ENCODE data around the gene JOSD2.
A peak's percentile ranks its signal among the peaks of the same experiment; 100 is the strongest.

The JOSD2 gene, protein sequence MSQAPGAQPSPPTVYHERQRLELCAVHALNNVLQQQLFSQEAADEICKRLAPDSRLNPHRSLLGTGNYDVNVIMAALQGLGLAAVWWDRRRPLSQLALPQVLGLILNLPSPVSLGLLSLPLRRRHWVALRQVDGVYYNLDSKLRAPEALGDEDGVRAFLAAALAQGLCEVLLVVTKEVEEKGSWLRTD

DNA sequence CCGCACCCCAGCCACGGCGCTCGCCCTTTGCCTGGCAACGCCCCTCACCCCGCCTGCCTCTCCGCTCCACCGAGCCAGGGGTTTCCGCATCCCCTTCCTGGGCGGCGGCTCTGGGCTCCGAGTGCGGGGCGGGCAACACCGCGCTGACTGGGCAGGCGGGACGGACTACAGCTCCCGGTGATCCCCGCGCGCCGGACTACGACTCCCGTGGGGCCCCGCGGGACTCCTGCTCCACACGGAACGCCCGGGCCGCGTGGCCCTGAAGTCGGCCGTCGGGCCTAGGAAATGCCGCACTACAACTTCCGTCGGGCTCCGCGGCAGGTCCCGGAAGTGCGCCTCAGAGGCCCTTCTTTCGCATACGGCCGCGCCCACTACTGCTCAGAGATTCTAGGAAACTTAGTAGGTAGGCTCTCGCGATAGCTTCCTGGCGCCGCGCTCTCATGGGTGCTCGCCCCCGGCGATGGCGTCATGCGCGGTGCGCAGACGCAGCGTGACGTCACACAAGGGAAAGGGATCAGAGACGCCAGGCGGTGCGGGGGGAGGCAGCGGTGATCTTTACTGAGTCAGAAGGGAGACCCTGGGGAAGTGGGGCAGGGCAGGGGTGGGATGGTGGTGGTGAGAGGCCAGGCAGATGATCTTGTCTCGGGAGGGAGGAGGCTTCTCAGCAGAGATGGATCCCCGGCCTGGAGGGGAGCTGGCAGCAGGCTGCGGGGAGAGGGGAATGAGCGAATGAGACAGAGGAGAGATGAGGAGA is at the start of gene JOSD2:
Gene JOSD2 (minus strand): TSS at position 123 of the 754 bp plus-strand sequence. CDS start 760 bp downstream, outside the sequence.
- peak; percentile 99 for DNase-seq

DNA sequence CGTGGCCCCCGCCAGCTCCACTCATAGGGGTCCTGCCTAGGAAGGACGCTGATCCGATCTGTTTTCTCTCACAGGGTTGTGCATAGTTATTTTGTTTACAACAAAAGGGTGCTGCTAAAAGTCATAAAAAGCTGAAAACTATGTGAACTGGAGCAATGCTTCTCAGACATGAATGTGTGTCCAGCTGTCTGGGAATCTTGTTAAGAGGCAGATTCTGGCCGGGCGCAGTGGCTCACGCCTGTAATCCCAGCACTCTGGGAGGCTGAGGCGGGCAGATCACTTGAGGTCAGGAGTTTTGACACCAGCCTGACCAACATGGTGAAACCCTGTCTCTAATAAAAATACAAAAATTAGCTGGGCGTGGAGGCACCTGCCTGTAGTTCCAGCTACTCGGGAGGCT is 48.6 kb upstream of the JOSD2 start:
- no peak for DNase-seq

DNA sequence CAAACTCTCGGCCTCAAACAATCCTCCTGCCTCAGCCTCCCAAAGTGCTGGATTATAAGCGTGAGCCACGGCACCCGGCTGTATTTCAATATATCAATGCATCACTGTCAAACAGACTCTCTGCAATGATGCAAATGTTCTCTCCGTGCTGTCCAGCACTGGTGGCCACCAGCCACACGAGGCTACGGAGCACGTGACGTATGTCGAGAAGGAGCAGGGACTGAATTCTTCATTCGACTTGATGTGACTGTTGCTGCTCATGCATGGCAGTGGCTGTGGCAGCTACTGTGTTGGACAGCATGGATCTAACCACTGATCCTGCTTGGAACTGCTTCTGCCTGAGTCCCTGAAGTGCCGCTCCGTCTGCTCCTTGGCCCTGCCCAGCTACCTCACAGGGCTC is 47.5 kb upstream of the JOSD2 start:
- no peak for DNase-seq

DNA sequence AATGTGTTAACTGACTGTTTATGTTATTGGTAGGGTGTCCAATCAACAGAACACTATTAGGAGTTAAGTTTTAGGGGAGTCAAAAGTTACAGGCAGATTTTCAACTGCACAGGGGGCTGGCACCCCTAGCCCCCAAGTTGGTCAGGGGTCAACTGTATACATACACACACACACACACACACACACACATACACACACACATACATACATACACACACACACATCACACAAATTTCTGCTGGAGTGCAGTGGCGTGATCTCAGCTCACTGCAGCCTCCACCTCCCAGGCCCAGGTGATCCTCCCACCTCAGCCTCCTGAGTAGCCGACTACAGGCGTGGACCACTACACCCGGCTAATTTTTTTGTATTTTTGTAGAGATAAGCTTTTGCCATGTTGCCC is 47.0 kb upstream of the JOSD2 start:
- DNase-seq = no peak

DNA sequence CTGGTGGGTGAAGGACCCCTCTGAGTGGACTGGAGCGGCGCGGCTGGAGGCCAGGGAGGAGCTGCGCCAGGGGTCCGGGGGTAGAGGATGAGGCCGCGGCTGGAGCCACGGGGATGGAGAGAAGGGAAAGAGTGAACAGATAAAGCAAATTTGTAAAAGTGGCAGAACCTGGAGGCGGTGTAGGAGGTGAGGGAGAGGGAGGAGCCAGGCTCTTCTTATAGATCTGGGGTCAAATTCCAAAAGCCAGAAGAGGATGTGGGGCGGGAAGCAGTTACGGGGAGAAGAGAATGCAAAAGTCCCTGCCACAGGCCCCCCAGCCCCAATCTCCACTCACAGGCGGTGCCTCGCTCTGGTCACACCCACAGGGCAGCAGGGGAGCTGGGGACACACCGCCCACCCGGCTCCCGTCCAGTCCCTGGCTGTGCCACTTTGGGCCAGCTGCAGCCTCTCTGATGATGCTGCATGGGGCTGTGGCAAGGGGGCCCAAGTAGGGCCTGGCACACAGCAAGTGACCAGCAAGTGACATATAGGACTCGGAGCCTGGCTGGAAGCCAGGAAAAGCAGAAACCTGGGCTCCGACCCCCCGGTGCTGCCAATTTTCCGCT is 46.1 kb upstream of the JOSD2 start:
- DNase-seq = no peak

DNA sequence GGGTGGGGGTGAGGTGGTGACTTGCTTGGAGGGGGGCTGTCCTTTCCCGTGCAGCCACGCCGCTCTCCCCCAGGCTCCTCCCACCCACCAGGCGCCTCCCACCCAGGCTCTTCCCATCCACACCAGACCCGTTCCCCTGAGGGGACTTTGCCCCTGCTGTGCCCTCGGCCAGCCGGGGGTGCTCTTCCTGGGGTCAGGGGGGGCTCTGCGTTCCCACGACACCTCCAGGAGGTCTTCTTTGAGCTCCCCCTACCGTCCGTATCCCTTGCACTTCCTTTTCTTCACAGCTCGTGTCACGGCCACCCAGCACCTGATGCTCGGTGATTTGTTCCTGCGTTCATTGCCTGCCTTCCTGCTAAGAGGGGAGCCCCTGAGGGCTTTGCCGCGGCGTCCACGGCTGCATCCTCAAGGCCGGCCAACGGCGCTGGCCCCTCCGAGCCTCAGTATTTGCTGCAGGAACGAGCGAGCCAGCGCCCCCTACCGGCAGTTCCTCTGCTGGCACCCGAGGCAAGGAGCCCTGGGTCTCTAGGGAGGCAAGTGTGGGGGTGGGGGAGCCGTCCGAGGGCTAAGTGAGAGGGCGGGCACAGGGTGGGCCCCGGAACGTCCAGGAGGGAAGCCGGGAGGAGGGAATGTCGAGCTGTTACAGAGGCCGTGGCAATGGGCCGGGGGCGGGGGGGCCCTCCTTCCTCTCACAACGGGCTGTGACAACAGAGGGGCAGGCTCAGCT is 45.5 kb upstream of the JOSD2 start:
- peak; percentile 55 for DNase-seq

DNA sequence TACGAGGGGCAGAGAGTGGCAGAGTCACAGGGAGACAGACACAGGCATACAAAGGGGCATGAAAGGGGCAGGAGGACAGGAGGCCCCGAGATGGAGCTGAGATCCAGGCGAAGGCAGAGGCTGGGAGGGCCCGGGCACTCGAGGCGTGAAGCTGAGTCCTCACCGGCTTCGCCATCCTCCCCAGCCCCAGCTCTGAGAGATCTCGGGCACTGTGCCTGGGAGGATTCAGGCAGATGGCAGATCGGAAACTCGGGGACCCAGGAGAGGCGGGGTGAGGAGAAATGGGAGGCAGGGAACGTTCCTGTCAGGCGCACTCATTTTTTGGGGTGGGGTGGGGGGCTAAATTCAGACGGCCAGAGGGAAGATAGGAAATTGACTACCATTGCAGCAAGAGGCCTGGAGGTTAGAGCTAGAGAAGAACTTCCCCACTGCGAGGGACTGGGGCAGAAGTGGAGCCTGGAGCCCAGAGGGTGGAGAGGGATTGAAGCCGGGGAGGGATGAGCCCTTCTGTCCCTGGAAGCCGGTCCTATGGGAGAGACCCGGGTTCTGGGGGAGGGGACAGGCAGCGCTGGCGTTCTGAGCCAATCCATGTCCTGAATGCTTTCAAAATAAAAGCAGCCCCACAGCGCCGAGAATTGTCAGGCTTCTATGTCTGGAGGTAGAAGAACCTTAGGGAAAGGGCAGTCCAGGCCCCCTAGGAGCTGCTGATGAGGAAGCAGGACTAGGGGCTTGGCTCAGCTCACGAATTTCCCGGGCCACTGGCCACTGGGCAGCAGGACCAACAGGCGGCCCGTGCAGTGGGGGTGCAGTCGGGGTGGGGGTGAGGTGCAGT is 44.7 kb upstream of the JOSD2 start:
- DNase-seq = no peak

DNA sequence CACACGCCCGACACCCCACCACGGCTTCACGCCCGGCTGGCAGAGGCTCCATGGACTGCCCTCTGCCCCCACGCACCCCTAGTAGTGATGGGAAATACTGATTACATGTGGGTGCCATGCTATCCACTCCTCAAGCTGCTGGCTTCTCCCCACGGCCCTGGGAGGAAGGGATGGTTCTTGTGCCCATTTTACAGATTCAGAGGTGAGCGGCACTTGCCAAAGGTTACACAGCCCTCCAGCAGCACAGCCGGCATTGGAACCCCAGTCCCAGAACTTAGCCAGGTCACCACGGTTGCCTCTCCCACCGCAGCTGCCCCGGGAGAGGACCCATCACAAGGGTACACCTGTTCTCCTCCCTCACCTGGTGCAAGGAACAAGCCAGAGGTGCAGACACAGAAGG is 44.0 kb upstream of the JOSD2 start:
- no peak for DNase-seq

DNA sequence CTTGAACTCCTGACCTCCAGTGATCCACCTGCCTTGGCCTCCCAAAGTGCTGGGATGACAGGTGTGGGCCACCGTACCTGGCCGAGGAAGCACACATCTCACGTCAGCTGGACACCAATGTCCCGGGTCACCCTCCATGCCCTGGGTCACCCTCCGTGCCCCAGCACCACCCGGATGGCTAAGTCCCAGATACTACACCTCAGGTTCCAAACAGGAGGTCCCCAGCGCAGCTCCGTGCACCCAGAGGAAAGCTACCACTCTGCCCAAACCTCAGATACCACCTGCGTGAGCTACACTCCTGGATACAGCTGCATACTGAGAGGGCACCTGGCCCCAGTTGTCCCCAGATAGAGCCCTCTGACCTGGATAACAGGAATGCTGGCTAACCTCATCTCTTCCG is 43.2 kb upstream of the JOSD2 start:
- DNase-seq = no peak

DNA sequence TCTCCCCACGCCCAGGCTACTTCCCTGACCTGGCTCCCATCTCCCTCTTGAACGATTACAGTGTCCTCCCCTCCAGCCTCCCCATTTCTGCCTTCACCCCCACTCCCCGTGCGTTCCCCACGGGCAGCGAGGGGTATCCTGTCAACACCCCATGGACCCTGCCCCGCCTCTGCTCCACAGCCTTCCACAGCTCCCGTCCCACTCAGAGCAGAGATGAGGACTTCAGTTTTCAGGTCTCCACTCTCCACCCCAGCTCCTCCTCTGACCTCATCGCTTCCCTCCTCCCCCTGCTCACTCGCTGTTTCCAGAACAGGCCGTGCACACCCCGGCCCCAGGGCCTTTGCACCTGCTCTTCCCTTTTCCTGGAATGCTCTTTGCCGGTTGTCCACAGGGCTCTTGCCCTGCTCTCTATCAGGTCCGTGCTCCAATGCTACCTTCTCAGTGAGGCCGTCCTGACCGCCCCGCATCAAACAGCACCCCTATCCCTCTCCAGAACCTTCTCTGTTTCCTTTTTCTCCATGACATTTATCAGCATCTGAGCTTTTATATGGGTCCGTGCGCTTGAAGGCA is 42.2 kb upstream of the JOSD2 start:
- DNase-seq = no peak

DNA sequence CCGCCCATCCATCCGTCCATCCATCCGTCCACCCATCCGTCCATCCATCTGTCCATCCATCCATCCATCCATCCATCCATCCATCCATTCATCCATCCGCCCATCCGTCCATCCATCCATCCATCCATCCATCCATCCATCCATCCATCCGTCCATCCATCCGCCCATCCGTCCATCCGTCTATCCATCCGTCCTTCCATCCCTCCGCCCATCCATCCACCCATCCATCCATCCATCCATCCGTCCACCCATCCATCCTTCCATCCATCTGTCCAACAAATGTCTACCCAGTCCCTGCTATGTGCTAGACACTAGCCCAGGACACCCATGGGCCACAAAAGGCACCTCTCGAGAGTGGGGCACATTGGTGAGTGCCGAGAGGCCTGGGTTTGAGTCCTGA is 41.5 kb upstream of the JOSD2 start:
- no peak for DNase-seq

DNA sequence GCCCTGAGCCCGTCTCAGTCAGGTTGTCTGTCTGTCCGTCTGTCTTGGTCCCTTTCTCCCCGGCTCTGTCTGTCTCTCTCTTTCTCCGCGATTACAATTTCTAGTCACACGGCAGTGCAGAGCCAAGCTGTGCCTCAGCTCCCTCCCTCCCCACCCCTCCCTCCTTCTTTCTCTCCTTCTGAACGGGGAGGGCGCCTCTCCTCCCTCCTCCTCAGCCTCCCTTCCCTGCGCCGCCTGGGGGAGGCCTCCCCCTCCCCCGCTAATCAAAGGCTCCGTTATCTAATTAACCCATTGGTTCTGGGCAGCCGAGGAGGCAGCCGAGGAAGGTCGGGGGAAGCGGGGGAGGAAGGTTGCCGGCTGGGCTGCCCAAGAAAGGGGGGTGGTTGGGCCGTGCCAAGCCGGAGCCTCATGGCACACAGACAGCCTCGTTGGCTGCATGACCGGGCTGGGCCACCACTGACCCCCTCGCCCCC is 40.8 kb upstream of the JOSD2 start:
- DNase-seq = no peak

DNA sequence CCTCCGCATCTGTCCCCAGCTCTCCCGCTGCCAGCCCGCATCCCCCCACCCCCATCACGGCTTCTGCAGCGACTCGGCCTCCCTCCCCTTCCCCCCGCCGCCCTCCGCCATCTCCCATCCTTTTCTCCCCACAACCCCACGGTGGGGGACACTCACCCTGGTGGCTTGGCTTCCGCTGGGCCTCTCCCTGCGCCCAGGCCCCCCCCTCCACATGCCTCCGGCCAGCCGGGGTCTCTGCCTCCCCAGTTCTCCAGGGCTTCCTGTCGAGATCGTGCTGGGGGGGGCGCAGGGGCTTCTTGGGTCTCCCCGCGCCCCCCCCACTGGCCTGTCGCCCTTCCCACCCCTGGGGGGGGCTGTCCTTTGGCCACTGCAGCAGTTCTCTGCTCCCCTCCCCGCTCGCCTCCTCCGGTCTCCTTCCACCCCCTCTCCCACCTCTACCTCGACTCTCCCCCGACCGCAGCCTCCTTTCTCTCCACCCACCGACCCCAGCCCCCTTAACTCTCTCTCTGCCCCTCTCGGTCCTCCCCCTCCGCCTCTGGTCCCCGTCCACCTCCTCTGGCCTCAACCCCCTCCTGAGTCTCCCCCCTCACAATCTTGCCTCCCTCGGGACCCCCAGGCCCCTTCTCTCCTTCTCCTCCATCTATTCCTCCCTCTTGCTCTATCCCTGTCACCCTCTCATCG is 40.2 kb upstream of the JOSD2 start:
- DNase-seq = no peak

DNA sequence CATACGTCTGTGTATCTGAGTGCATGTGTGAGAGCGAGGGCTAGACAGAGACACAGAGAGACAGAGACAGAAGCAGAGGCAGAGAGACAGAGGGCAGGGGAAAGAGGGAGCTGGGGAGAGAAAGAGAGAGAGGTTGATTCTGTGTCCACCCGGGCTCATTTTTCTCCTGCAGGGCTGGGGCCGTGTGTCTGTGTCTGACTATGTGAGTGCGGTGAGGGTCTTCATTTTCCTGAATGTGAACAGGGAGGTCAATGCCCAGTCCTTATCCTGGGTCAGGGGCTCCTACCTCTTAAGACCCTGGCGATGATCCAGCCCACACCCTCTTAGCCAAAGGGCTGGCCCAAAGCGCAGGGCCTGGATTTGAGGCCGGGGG is 39.6 kb upstream of the JOSD2 start:
- DNase-seq = no peak

DNA sequence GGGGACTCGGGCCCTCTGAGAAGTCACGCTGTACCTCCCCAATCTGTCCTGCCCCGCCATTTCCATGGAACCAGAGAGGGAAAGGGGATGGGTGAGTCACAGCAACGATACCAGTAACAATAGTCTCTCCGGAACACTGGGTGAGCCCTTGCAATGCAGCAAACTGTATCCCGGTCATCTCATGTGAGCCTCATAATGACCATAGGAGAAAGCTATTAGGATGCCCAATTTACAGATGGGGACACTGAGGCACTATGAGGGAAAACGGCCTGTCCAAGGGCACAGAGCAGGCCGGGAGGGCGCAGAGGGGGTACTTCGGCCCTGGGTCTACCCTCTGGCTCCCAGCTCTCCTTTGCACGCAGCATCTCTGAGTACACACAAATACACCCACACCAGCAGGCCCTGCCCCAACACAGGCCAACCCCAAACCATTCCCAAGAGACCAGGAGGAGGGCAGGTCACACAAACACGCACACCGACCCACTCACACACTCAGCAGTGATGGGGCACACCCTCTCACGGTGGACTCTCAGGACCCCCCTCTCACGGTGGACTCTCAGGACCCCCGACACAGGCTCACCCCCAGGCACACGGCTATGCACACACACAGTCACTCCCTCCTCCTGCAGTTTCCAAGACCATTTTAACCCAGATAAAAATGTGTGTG is 39.1 kb upstream of the JOSD2 start:
- DNase-seq = no peak

DNA sequence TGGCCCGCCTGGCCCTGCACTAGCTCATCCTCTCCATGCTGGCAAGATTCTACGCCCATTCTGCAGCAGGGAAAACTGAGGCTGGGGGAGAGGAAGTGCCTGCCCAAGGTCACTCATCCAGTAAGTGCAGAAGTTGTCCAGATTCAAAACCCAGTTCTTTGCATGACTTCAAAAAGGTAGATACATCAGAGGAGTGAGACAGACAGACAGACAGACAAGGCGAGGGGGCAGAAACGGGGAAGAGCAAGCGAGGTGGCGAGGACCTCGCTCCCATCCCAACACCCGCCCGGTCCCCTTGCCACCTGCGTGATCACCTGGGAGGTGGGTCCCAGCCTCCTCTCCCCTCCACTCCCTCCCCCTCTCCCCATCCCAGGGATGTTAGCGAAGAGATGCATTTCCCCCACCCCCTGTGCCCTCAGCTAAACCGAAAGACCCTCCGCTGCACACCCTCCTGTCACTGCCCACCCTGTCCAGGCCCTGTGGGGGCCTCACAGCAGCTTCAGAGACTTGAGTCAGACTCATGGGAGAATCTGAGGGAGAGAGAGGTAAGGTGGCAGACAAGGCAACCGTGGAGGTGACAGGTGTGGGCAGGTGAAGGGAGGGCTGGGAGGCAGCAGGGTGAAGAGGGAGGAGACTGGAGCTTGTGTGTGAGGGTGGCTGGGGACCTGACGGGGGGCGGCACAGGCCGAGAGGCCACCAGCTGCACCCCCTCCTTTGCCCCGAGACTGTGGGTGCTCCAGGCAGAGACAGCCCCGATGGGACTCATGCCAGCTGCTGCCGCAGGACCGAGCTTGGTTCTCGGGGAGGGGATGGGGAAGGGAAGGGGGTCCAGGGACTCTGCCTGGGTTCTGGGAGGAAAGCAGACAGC is 38.3 kb upstream of the JOSD2 start:
- no peak for DNase-seq

DNA sequence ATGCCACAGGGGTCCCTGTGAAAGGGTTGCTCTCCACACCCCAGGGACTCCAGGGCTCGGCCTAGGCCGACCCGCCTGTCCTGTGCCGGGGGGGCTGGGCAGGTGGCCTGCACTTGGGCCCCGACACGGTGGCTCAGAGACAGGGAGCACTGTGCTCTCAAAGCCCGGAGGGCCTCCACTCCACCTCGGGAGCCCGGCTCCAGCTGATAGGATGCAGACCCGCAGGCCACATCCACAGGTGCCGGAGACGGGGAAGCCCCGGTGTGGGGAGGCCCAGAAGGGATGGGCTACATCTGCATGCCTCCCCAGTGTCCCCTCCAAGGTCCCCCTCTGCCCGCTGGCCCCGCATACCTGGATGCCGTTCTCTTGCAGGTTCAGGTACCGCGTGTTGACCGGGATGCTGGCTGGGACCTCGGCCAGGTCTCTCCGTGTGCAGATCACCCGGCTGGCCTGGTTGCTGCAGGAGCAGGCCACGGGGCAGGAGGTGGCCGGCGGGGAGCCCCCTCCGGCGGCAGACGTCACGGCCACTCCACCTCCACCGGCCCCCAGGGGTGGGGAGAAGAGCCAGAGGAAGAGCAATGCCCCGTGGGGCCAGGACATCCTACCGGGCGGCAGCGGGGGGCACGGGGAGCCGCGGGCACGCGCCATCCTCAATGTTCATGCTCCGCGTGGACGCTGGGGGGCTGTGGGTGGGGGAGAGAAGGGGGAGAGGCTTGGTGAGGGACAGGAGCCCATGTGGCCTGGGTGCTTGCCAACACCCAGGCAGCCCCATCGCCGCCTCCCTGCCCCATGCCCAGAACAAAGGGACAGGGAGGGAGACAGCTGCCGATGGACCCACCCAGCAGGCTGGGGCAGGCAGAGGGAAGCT is 37.4 kb upstream of the JOSD2 start:
- DNase-seq = no peak

DNA sequence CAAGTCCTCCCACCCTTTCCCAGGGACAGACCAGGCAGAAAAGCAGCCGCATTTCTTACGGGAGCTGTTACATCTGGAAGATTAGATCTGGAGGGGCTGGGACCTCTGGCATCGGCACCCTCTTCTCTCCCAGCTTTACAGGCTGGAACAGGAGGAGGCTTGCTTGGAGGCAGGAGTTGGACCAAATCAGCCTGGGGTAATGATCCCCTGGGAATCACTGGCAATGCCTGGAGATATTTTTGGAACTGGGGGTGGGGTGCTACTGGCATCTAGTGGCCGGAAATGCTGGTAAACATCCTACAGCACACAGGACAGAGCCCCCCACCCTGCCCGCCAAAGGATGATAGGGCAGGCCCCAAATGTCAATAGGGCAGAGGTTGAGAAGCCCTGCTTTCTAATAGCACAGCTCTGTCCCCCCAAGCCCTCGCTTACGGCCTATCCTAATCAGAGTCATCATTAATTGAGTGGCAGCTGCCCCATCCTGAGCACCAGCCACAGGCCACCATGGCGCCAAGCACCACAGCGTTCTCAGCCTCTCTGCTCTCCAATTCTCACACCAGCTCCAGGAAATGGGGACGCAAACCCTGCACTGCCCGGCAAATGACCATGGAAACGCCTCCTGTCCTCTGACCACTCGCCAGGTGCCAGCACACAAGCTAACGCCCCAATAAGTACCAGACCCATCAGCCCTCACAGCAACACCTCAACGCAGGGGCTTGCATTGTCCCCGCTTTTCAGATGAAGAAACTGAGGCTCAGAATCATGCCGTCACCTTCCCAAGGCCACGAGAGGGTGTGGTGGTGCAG is 36.6 kb upstream of the JOSD2 start:
- no peak for DNase-seq

All from CD4-positive, alpha-beta T cell treated with Interferon gamma for 1 hour (primary cell).